ENCODE data around the gene SLC19A1.

Gene SLC19A1

DNA sequence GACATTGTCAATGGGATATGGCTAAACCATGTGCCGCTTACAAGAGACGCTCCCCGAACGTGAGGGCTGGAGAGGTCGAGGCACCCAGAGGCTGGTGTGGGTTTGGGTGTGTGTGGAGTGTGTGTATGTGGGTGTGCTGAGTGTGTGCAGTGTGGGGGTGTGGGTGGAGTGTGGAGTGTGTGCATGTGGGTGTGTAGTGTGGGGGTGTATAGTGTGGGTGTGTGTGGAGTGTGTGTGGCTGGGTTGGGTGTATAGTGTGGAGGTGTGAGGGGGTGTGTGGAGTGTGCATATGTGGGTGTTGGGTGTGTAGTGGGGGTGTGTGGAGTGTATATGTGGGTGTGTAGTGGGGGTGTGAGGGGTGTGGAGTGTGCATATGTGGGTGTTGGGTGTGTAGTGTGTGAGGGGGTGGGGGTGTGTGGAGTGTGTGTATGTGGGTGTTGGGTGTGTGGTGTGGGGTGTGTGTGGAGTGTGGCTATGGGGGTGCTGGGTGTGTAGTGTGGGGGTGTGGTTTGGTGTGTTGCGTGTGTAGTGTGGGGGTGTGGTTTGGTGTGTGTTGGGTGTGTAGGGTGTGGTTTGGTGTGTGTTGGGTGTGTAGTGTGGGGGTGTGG is 42.2 kb downstream of the SLC19A1 start:
- Mint-ChIP-seq H3K4me1 (no peaks in the 10 kb centered on the region), H3K36me3 (ENCODE audit: low read depth) (peaks cover 23% of the 10 kb centered on the region), H3K9me3 (no peaks in the 10 kb centered on the region), H3K27me3 (ENCODE audit: low read depth, poor library complexity) (no peaks in the 10 kb centered on the region), H3K4me3 (no peak overlapping the region), H3K27ac (no peak overlapping the region)
- no peak for DNase-seq
- no peak for TF ChIP-seq CTCF (IDR thresholded peaks at IDR 0.05)

DNA sequence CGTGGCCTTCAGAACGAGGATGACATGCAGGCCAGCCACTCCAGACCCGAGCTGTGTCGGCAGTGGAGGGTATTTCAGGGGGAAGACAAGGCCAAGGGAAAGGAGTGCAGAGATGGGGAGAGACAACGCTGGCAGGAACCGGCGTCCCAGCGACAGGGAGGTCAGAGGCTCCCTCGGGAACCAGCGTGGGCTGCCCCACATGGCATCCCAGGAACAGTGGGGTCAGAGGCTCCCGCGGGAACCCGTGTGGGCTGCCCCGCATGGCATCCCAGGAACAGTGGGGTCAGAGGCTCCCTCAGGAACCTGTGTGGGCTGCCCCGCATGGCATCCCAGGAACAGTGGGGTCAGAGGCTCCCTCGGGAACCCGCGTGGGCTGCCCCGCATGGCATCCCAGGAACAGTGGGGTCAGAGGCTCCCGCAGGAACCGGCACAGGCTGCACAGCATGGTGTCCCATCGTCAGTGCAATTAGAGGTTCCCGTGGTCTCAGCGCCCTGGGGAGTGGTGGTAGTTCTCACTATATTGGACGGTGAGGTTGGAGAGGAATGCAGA is 43.0 kb downstream of the SLC19A1 start:
- Mint-ChIP-seq H3K4me1 (no peaks in the 10 kb centered on the region), H3K9me3 (no peaks in the 10 kb centered on the region), H3K27me3 (ENCODE audit: low read depth, poor library complexity) (no peaks in the 10 kb centered on the region), H3K4me3 (no peak overlapping the region), H3K36me3 (ENCODE audit: low read depth) (peaks cover 23% of the 10 kb centered on the region), H3K27ac (no peak overlapping the region)
- TF ChIP-seq CTCF (IDR thresholded peaks at IDR 0.05), result no peak
- no peak for DNase-seq

- Mint-ChIP-seq H3K4me1 (no peaks in the 10 kb centered on the region), H3K4me3 (no peak overlapping the region), H3K36me3 (ENCODE audit: low read depth) (peaks cover 23% of the 10 kb centered on the region), H3K27ac (no peak overlapping the region), H3K27me3 (ENCODE audit: low read depth, poor library complexity) (no peaks in the 10 kb centered on the region), H3K9me3 (no peaks in the 10 kb centered on the region)
- no peak for DNase-seq
- TF ChIP-seq CTCF (IDR thresholded peaks at IDR 0.05), result no peak
Observed at GRCh38 chr21:45498646-45499000, 43.6 kb downstream of the SLC19A1 start.

- H3K4me3 Mint-ChIP-seq, result no peak overlapping the region
- no peak for DNase-seq
- peaks cover 23% of the 10 kb centered on the region for H3K36me3 Mint-ChIP-seq (ENCODE audit: low read depth)
- H3K9me3 Mint-ChIP-seq, result no peaks in the 10 kb centered on the region
- no peaks in the 10 kb centered on the region for H3K4me1 Mint-ChIP-seq
- TF ChIP-seq CTCF (IDR thresholded peaks at IDR 0.05), result no peak
- no peaks in the 10 kb centered on the region for H3K27me3 Mint-ChIP-seq (ENCODE audit: low read depth, poor library complexity)
- no peak overlapping the region for H3K27ac Mint-ChIP-seq
Observed at GRCh38 chr21:45497846-45498645, 44.2 kb downstream of the SLC19A1 start.

DNA sequence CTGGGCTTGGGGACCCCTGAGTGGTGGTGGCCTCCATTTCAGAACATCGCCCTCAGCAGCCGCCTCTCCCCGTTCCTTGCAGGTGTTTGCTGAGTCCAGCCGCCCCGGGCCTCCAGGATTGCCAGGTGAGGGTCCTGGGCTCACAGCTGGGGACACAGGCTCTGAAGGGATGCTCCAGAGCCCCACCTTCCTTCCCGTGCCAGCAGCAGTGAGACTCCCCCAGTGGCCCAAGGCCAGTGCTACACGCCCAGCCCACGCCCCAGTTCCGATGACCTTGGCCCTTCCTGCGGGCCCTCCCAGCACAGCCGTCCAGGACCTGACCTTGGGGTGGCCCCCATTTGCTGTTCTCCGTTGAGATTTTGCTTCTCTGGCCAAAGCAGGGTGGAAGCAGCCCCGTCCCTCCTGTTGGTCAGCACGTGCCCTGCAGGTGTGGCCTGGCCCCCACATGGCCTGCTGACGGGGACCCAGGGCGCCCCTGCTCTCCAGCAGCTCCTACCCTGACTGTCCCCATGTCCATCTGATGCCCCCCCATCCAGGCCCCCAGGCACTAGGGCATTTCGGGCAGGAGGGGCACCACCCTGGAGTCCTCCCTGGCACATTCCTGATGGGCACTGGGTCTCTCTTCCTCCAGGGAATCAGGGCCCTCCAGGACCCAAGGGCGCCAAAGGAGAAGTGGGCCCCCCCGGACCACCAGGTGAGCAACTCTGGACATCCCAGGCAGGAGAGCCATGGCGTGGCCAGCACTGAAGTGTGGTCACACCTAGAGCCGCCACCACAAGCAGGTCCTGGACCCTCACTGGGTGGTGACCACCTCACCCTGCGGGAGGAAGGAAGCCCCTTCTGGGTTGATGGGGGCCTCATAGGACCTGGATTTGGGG is 45.0 kb downstream of the SLC19A1 start:
- no peak for TF ChIP-seq CTCF (IDR thresholded peaks at IDR 0.05)
- no peak for DNase-seq
- Mint-ChIP-seq H3K27ac (no peak overlapping the region), H3K27me3 (ENCODE audit: low read depth, poor library complexity) (no peaks in the 10 kb centered on the region), H3K4me1 (no peaks in the 10 kb centered on the region), H3K9me3 (no peaks in the 10 kb centered on the region), H3K36me3 (ENCODE audit: low read depth) (peaks cover 16% of the 10 kb centered on the region), H3K4me3 (no peak overlapping the region)

Data from nephron progenitor cell (in vitro differentiated cells).